Effector memory CD8-positive, alpha-beta T cell (primary cell): ENCODE data around the gene LIMCH1.

Source experiments
- ATAC-seq: fragments of 150-1000 bp; cut with Tn5 transposase; replicated peaks from 2 replicates; pipeline ENCODE4 v1.10.0; 2021; ENCODE audit warnings: mild to moderate bottlenecking, moderate library complexity
- DNase-seq, 3 experiments: peaks; one replicate each; pipeline ENCODE4 v3.0.0; 2021
- H3K27ac Mint-ChIP-seq, 2 donors: one replicate each; pipeline ENCODE4 v1.8.0; 2022; ENCODE audit warnings: mild to moderate bottlenecking in 2 of 2, mixed read lengths in 2 of 2, moderate library complexity in 2 of 2
- H3K27me3 Mint-ChIP-seq, 2 donors: one replicate each; pipeline ENCODE4 v1.8.0; 2022; ENCODE audit warnings: mixed read lengths in 2 of 2
- H3K36me3 Mint-ChIP-seq: one replicate; pipeline ENCODE4 v1.8.0; 2022; ENCODE audit warnings: mild to moderate bottlenecking, moderate library complexity, mixed read lengths; ENCODE audit not compliant: insufficient read depth
- H3K4me1 Mint-ChIP-seq, 2 donors: one replicate each; pipeline ENCODE4 v1.8.0; 2022; ENCODE audit warnings: low read depth in 2 of 2, mixed read lengths in 2 of 2
- H3K4me3 Mint-ChIP-seq, 2 donors: one replicate each; pipeline ENCODE4 v1.8.0; 2022; ENCODE audit warnings: mild to moderate bottlenecking in 2 of 2, mixed read lengths in 2 of 2, moderate library complexity in 2 of 2
- H3K9me3 Mint-ChIP-seq, 2 donors: one replicate each; pipeline ENCODE4 v1.8.0; 2022; ENCODE audit warnings: mixed read lengths in 2 of 2

The LIMCH1 gene

GRCh38 chr4:41741354-41741753, 203.4 kb downstream of the LIMCH1 start:
- Mint-ChIP-seq H3K4me1 (no peaks in the 10 kb centered on the region), H3K27ac (no peak overlapping the region), H3K36me3 (no peaks in the 10 kb centered on the region), H3K27me3 (peaks cover 25 to 45% of the 10 kb centered on the region in 2 donors), H3K9me3 (no peaks in the 10 kb centered on the region), H3K4me3 (no peak overlapping the region)
- ATAC-seq (no peak), DNase-seq (no peak)

- Mint-ChIP-seq H3K27me3 (peaks cover 59 to 79% of the 10 kb centered on the region in 2 donors), H3K9me3 (no peaks in the 10 kb centered on the region), H3K4me1 (no peaks in the 10 kb centered on the region), H3K4me3 (no peak overlapping the region), H3K36me3 (no peaks in the 10 kb centered on the region), H3K27ac (no peak overlapping the region)
- DNase-seq (no peak), ATAC-seq (no peak)
Observed at GRCh38 chr4:41744572-41745291, 206.8 kb downstream of the LIMCH1 start.

DNA sequence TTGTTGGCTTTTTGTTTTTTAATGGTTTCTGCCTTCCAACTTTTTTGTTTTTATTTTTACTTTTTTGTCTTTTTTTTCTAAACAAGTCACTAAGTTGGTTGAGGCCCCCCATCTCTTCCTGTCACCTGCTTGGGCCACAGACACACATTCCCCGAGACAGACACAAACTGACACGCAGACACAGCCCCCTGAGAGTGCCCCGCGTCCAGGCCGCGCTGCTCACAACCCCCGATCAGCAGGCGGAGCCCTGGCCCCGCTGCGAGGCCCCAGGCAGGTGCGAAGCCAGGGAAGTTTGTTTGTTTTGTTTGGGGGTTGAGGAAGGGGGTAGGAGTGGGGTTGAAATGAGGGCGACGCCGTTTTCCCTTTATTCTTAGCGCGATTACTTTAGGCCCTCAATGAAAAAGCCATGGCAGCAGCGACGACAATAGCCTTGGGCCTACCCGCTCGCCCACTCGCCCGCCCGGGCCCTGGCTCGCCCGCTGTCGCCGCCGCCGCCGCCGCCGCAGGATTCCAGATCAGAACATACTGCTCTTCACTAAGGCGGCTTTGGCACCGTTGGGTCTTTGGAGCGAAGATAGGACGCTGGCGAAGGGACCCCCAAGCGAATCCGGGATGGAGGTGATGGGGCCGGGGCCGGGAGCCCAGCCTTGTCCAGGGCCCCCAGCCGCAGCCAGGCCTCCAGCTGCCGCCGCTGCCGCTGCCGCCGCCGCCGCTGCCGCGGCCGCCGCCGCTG, 207.5 kb downstream of the LIMCH1 start:
- Mint-ChIP-seq H3K9me3 (no peaks in the 10 kb centered on the region), H3K27ac (no peak overlapping the region), H3K27me3 (peaks cover 66 to 79% of the 10 kb centered on the region in 2 donors), H3K4me3 (no peak overlapping the region), H3K36me3 (no peaks in the 10 kb centered on the region), H3K4me1 (no peaks in the 10 kb centered on the region)
- no peak for ATAC-seq
- no peak for DNase-seq

- no peaks in the 10 kb centered on the region for H3K4me1 Mint-ChIP-seq
- H3K27me3 Mint-ChIP-seq: peaks cover 72 to 82% of the 10 kb centered on the region in 2 donors
- DNase-seq (no peak), ATAC-seq (no peak)
- no peak overlapping the region for H3K27ac Mint-ChIP-seq
- no peak overlapping the region for H3K4me3 Mint-ChIP-seq
- no peaks in the 10 kb centered on the region for H3K9me3 Mint-ChIP-seq
- no peaks in the 10 kb centered on the region for H3K36me3 Mint-ChIP-seq
Observed at GRCh38 chr4:41746025-41746439, 208.1 kb downstream of the LIMCH1 start.

DNA sequence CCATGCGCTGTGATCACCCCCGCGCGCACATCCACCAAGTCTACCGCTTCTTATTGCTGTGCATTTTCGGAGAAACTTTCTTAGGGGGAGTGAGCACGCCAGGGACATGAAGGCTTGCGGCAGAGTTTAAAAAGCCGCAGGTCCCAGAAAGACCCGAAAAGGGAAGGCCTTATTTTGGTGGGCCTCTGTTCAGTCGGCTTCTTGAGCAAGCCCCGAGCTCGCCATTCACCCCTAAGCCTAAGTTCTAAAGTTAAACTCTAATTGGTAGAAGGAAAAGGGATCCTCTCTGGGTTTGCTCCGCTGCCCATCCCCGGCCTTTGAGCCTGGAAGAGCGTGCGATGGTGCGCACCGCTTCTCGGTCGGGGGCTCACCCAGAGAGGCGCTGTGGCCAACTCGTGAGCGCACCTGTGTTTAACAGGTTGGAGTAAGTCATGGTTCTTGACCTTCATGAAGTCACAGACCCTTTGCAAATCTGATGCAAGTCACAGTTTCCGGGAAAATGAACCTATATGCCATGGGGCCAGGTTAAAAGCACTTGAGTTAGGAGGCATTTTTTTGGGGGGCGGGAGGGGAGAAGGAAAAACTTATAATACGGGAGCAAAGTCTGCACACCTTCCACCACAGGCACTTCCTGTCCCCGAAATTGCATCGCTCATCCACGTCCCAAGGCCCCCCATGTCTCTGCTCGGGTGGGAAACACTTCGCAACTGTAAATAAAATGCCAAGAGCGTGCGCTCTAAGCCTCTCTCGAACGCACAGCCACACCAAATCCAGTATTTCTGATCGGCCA, 208.7 kb downstream of the LIMCH1 start:
- no peak overlapping the region for H3K27ac Mint-ChIP-seq

DNA sequence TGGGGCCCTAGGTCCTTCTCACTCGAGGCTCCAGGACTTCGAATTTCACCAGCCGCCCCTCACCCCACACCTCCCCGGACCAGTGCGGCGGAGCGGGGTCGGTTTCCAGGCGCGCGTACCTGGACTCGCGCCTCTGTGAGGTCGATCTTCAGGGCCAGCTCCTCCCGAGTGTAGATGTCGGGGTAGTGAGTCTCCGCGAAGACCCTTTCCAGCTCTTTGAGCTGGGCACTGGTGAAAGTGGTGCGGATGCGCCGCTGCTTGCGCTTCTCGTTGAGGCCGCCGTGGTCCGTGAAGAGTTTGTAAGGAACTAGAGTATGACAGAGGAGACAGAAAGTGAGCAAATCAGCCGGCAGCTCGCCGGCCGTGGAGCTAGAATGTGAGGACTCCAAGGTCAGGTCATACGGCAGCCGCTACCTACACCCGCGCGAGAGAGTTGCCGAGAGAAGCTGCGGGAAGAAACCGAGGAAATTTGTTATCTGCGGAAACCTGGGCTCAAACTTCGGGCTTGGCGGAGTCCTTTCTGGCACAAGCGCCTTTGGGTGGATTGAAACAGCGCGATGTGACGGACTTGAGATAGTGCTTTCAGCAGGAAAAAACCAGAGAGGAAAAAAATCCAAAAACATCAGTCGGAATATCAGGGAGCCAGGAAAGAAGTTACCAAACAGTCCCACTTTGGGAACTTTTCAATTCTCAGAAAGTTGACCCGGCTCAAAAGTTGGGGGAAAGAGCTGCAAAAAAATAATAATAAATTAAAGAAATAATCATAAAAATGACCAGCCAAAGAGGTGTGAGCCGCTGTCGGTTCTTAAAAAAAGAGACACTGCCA, 209.5 kb downstream of the LIMCH1 start:
- no peak for DNase-seq
- no peaks in the 10 kb centered on the region for H3K36me3 Mint-ChIP-seq
- H3K27ac Mint-ChIP-seq: no peak overlapping the region
- peaks cover 80 to 96% of the 10 kb centered on the region in 2 donors for H3K27me3 Mint-ChIP-seq
- H3K9me3 Mint-ChIP-seq: no peaks in the 10 kb centered on the region
- H3K4me3 Mint-ChIP-seq: no peak overlapping the region
- no peak for ATAC-seq
- no peaks in the 10 kb centered on the region for H3K4me1 Mint-ChIP-seq

More for the DNA sequence above, 208.7 kb downstream of the LIMCH1 start:
- DNase-seq (no peak), ATAC-seq (no peak)
- no peaks in the 10 kb centered on the region for H3K4me1 Mint-ChIP-seq
- H3K4me3 Mint-ChIP-seq: no peak overlapping the region
- H3K36me3 Mint-ChIP-seq: no peaks in the 10 kb centered on the region
- H3K27me3 Mint-ChIP-seq: peaks cover 78 to 88% of the 10 kb centered on the region in 2 donors
- H3K9me3 Mint-ChIP-seq: no peaks in the 10 kb centered on the region

DNA sequence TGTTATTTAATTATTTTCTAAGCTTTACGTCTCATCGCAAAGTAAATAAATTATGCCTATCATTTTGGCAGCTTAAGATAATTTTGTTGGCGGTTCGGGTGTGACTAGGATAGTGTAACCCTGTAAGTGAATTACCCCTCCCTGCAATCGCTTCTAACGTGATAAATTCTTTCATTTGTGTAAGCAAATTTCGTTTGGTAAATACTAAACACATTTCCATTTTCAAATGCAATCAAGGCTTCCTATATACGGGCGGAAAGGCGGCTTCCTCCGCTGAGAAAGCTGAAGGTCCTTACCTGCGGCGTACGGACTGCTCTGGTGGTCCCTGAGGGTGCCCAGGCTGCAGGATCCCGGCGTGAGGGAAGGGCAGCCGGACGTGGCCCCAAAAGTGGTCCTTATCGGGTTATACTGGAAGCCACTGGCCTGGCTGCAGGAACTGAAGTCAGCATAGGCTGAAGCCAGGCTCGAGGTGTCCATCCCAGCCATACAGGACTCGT, 210.2 kb downstream of the LIMCH1 start:
- Mint-ChIP-seq H3K4me3 (no peak overlapping the region), H3K27me3 (peaks cover 87 to 97% of the 10 kb centered on the region in 2 donors), H3K4me1 (no peaks in the 10 kb centered on the region), H3K27ac (no peak overlapping the region), H3K36me3 (no peaks in the 10 kb centered on the region), H3K9me3 (no peaks in the 10 kb centered on the region)
- DNase-seq (no peak), ATAC-seq (no peak)

GRCh38 chr4:41748571-41749475, 210.9 kb downstream of the LIMCH1 start, which contains the start of gene PHOX2B:
TSS of gene PHOX2B (minus strand) at chr4:41748725. CDS start at chr4:41748610, 115 bp downstream.
- H3K4me1 Mint-ChIP-seq: no peaks in the 10 kb centered on the region
- H3K36me3 Mint-ChIP-seq: no peaks in the 10 kb centered on the region
- DNase-seq: no peak
- no peak within 1 kb of the TSS for H3K27ac Mint-ChIP-seq
- ATAC-seq: no peak
- no peaks in the 10 kb centered on the region for H3K9me3 Mint-ChIP-seq
- peaks cover 94 to 99% of the 10 kb centered on the region in 2 donors for H3K27me3 Mint-ChIP-seq
- H3K4me3 Mint-ChIP-seq: no peak within 1 kb of the TSS

- peaks cover 91 to 99% of the 10 kb centered on the region in 2 donors for H3K27me3 Mint-ChIP-seq
- no peak overlapping the region for H3K27ac Mint-ChIP-seq
- H3K4me1 Mint-ChIP-seq: no peaks in the 10 kb centered on the region
- H3K4me3 Mint-ChIP-seq: no peak overlapping the region
- no peaks in the 10 kb centered on the region for H3K9me3 Mint-ChIP-seq
- ATAC-seq (no peak), DNase-seq (no peak)
- no peaks in the 10 kb centered on the region for H3K36me3 Mint-ChIP-seq
Observed at GRCh38 chr4:41749631-41750039, 211.7 kb downstream of the LIMCH1 start.
